ENCODE results near the gene UBE2E2.
"Not testable (repeated sequence)": the region's sequence is repeated elsewhere in the genome, so short reads cannot be mapped to it uniquely, and the experiment has no call there.

Gene UBE2E2

DNA sequence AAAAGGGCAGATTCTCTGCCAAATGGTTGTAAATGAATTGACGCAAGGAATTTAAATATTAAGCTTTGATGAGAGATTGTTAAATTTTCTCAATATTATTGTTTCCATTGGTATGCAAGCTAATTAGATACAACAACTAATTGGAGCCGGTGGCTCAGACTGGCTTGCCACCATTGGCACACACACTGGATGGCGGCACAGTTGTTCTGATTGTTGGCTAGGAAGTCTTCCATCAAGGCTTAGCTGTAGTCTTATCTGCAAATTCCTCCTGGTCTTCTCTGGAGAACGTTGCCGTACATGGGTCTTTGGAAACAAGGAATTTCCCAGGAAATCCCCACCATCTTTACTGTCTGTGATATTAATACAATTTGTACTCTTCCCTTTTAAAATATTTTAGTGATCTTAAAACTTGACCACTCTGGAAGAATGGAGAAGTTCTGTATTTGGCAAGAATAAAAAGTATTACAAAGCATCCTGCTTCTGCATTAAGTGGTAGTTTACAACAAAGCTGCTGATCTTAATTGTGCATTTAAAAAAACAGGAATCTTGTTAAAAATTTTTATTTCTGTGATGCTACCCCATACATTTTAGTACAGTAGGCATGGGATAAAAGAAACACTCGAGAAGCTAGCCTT lies 126.5 kb downstream of the UBE2E2 start:
- DNase-seq (ENCODE audit: low read depth): no peak

DNA sequence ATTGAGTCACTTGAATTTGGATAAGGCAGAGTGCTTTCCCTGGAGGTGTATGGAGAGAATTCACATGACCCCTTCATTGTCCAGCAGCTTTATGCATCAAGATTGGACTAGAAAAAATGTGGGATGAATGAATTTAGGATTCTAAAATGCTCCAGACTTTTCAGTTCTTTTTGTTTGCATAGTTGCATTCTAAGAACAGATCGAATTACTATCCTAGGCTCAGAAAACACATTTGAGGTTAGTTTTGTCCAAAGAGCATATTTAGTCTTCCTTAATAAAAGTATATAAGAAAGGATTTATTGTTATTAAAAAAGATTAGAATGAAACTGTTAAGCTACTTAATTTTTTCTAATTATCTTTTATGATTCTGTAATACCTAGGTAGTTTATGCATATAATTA lies 127.4 kb downstream of the UBE2E2 start:
- DNase-seq (ENCODE audit: low read depth): no peak

DNA sequence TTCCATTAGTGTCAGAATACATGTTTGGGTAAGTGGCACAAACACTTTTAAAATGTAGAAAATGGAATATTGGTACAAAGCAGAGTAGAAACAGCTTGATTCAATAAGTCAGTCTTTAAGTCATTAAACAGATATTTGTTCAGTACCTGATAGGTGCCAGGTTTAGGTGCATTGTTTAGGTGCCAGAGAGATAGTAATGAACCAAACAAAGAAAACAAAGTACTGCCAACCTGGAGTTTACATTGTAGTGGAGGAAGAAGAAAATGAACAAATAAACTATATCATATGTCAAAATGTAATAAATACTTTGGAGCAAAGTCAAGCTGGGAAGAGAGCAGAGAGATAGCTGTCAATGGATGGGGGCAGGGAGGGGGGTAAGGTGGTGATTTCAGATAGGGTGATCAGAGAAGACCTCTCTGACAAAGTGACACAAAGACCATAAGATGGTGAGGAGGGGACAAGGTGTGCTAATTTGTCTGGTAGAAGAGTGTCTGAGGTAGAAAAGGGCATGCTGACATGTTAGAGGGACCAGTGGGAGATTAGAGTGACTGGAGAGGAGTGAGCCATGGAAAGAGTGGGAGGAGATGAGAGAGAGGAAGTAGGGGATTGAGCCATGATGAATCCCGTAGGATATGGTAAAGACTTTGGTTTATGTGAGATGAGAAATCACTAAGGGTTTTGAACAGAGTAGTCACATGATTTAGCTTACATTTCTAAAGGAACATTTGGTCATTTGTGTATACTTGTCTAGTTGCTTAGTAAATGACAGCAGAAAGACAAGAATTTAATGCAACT lies 128.2 kb downstream of the UBE2E2 start:
- DNase-seq (ENCODE audit: low read depth): no peak

DNA sequence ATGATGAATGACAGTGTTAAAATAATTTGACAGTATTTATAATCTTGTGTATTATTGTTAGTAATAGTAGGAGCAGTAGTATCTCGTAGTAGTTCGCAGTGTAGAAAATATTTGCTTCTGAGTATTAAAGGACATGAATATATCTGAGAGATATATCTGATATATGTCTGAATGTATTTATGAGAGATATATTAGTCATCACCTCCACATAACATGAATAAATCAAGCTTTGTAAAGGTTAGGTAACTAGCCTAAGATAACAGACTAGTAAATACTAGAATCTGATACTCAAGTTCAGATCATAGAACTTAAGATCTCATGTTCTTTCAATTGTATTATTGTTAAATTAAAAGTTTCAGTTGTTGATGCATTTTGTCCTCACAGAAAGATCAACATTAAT lies 130.5 kb downstream of the UBE2E2 start:
- no peak for DNase-seq (ENCODE audit: low read depth)

DNA sequence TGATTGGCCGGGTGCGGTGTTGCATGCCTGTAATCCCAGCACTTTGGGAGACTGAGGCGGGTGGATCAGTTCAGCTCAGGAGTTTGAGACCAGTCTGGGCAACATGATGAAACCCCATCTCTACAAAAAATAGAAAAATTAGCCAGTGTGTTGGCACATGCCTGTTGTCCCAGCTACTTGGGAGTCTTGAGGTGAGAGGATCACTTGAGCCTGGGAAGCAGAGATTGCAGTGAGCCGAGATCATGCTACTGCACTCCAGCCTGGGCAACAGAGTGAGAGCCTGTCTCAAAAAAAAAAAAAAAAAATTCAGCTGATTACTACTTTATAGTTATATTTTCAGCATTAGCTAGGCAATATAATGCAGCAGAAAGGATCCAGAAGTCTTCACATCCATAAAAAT lies 133.7 kb downstream of the UBE2E2 start:
- not testable (repeated sequence) for DNase-seq (ENCODE audit: low read depth)

DNA sequence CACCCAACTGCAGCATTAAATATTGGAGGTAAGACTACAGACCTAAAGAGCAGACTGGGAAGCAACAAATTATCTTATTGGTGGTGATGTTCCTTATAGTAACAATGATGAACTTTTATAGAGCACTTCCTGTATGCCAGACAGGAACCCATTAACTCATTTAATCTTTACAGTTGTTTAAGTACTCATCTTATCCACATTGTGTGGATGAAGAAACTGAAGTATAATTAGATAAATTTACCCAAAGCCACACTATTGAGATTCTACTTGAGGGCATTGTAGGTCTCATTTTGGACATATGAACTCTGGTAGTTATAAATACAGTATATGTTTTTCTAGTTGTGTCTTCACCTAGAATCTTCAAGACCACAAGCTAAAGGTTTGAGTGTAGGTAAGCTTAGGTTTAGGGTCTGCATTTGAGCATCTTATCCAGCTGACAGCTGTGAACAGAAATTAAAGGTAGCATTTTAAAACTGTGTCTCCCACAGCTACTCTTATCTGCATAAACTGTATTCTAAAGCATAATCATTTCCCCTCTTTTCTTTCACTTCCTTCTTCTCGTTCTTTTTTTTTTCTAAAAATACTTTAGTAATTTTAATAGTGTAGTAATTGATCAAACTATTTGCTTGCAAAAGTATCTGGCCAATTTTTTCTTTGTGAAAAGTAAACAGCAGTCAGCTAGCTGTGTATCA lies 138.2 kb downstream of the UBE2E2 start:
- DNase-seq (ENCODE audit: low read depth): no peak

DNA sequence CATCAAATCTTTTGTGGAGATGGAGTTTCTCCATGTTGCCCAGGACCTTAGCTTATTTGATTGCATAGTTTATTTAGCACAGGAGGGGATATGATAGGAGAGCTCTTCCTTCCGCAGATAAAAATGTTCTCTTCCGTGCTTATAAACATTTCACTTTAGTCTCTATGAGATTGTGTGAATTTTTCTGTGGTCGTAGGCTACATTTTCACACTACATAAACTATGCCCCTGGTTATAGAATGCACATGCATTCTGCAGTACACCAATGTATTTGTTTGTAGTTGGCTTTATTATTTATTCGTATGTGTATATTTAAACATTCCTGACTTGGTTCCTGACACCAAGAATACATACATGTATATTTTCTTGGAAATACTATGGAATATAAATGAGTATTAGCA lies 139.2 kb downstream of the UBE2E2 start:
- no peak for DNase-seq (ENCODE audit: low read depth)

DNA sequence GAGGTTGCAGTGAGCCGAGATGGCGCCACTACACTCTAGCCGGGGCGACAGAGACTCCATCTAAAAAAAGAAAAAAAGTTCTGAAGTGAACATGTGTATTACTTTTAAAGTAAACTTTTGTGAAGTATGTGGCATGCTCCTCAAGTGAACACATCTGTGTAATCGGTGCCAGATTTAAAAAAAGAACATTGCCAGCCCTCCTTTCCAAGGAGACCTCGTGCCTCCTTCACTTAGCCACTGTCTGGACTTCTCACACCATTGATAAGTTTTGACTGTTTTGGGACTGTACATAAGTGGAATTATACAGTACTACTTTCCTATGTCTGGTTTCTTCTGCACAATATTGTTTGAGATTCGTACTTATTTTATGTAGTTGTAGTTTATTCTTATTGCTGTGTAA lies 140.4 kb downstream of the UBE2E2 start:
- DNase-seq (ENCODE audit: low read depth): no peak

DNA sequence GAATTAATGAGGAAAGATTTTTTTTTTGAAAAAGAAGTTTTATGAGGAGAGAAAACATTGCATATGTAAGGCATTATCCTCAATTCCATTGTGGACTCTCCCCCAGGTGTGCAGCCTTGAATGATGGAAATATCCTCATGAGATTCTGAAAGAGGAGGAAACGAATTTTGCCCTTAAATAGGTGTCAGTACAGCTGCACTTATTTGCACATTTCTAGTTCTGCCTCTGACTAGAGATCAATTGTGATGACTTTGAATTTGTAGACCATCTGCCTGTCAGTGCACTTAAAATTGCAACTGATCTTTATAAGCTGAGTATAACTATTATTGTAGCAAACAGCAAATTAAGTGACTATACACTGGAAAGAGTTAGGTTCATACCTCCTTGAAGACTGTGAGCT lies 141.8 kb downstream of the UBE2E2 start:
- DNase-seq (ENCODE audit: low read depth): no peak

DNA sequence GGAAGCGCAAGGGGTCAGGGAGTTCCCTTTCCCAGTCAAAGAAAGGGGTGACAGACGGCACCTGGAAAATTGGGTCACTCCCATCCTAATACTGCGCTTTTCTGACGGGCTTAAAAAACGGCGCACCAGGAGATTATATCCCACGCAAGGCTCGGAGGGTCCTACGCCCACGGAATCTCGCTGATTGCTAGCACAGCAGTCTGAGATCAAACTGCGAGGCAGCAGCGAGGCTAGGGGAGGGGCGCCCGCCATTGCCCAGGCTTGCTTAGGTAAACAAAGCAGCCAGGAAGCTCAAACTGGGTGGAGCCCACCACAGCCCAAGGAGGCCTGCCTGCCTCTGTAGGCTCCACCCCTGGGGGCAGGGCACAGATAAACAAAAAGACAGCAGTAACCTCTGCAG lies 146.3 kb downstream of the UBE2E2 start:
- not testable (repeated sequence) for DNase-seq (ENCODE audit: low read depth)

DNA sequence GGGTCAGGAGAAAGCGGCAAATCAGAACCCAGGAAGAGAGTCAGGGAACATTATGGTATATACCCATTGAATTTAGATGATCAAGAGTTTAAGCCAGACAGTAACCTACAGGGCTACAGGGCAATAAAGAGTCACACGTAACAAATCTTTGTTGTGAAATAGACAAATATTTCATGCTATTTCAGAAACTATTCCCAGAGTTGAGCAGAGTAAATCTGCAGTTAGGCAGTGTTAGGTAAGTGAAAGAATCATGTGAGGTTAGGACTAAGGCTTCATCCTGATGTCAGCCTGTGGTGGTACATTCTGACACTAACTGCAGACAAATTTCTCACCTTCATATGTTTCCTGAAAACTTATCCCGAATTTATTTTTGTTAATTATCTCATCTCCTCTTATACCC lies 153.0 kb downstream of the UBE2E2 start:
- DNase-seq (ENCODE audit: low read depth): no peak

DNA sequence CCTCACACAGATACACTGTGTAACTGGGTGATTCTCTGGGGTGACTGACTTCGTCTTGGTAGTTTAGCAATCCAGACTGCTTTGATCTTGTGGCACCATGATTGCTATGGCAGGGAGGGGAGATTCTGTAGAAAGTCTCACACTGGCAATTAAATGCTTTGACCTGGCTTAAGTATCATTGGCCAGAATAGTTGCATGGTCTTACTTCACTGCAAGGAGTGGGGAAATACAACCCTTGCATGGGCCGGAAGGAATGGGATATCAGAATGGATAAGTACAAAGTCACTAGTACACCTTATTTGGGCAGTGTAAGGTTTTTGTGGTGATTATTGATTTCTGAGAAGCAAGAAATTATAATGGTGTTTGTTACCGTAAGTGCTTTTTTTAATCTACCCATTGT lies 153.8 kb downstream of the UBE2E2 start:
- no peak for DNase-seq (ENCODE audit: low read depth)

DNA sequence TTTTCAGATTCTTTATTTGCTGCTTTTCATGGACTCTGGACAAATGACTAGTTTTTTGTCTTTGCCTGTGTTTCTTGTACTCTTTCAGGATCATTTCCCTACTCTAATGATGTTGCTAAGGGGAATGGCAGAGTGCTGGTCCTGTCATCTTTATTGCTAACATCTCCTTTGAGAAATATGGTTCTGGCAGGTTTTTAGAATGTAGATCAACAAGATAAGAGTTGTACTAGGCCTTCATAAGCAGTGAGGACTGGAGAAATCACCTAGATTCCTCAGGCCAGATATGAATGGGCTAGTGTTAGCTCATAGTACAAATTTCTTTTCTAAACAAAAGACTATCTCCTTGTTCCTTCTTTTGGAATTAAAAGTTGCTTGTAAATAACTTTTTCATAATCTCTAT lies 156.0 kb downstream of the UBE2E2 start:
- DNase-seq (ENCODE audit: low read depth): no peak

DNA sequence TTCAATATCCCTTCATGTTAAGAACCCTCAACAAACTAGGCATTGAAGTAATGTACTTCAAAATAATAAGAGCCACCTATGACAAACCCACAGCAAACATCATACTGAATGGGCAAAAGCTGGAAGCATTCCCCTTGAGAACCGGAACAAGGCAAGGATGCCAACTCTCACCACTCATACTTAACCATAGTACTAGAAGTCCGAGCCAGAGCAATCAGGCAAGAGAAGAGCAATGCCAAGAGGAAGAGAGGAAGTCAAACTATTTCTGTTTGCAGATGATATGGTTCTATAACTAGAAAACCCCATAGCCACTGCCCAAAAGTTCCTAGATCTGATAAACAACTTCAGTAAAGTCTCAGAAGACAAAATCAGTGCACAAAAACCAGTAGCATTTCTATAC lies 161.9 kb downstream of the UBE2E2 start:
- no peak for DNase-seq (ENCODE audit: low read depth)

DNA sequence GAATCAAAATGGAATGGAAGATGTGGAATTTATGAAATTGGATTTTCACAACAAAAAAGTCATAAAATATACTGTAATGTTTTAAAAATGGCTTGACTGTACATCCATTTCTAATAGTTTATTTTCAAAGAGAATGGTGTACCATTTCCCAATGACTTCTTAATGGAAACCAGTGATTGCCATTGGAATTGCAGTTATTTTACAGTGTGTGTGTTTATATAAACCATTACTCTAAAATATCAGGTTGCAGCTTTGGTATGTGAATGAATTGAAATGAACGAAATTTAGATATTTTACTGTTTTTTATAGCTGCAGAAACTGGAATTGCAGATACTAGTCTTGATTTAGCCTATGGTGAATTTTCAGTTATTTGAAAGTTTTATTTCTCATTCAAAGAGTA lies 165.6 kb downstream of the UBE2E2 start:
- no peak for DNase-seq (ENCODE audit: low read depth)

DNA sequence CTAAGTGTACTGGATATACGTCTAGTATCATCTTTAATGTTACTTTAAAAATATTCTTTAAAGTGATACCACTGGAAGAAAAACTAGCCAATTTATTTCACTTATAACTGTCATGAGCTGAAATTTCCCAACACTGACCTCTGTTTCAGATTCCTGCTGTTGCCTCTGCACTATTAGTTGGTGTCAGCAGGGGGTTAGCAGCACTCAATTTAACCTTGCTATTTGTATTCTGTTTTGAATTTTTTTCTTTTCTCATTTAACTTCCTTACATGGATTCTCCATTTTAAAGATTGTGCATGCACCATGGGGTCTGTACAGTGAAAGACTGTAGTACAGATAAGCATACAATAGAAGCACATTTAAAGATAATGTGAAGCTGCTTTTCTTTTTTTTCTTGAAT lies 169.2 kb downstream of the UBE2E2 start:
- DNase-seq (ENCODE audit: low read depth): no peak

DNA sequence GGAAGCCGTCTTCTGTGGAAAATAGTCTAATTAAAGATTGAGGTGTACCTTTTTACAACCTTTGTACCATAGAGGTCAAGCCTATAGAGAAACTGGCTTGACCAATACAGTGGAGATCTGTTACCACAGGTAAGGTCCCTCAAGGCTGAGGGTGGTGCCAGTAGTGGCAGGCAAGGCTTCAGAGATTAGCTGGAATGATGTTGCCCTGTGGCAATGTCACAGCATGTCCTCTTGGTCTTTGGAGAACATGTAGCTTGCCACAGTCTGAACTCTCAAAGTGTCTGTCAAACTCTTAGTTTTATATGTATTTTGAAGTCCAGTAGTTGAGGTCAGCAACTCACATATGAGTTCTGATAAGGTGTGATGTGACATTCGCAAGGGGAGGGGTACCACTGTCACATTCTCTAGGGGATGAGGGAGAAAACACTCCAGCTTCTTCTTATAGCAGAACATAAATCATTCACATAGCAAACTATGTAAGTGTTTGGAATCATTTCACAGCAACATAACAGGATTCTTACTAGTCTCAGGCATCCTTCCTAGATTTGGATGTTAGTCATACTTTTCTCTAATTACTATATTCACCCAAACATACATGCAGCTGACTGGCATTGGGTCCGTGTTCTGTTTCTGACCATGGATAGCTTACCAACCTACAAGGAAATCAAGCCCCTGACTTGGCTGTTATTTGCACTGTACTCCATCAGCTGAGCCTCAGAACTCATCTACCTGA lies 173.6 kb downstream of the UBE2E2 start:
- DNase-seq (ENCODE audit: low read depth): no peak

DNA sequence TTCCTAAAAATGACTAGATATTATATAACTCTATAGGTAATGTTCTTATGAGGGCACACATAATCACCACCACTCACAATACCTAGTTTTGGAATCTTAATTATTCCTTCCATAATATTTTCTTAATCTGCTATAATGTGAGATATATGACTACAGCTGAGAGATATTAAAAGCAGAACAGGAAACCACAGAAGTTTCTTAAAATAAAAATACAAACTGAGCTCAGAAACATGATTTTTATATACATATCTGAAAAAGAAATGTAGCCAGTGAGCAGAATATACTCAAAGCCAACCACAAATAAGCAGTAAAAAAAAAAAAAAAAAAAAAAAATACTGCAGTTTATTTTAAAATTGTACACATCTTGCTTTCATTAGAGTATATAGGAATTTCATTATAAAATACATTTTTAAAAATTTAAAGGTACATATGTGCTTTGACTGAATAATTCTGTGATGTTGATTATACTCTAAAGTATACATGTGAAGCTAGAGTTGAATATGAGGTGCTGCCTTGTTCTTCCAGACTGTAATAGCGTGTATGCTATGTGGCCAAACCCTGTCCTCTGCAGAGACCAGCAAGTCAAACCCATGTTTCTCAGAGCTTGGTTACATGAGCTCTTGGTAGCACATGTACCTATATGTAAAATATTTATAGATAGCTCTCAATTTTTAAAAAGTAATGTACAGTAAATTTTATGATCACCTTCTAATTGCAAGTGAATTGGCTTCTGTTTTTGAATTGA lies 175.0 kb downstream of the UBE2E2 start:
- DNase-seq (ENCODE audit: low read depth): no peak

DNA sequence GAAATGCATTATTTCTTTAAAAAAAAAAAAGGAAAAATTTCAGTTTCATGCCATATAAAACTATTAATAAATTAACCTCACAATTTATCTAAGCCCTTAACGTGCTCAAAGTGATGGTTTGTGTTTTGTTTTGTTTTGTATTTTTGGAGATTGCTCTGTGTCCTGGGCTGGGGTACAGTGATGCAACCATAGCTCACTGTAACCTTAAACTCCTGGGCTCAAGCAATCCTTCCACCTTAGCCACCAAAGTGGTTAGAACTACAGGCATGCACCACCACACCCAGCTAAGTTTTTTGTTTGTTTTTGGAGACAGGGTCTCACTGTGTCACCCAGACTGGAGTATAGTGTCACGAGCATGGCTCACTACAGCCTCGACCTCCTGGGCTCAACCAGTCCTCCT lies 180.7 kb downstream of the UBE2E2 start:
- DNase-seq (ENCODE audit: low read depth): no peak

DNA sequence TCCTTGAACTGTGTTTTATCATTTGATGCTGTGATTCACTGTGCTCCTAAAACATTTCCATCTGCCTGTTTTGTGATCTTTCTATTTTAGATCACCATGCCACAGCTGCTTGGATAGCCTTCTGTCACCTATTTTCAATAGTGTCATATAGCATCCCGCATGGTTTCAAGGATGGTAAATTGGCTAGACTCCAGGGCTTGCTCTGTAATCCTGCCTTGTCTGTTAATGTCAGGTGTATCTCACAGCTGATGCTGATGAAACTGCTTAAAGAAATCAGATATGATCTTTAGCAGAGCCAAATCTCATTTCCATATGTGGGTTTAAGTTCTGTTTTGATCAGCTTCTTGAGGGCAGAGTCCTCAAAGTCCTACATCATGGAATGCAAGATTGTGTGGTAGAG lies 182.2 kb downstream of the UBE2E2 start:
- DNase-seq (ENCODE audit: low read depth): no peak

DNA sequence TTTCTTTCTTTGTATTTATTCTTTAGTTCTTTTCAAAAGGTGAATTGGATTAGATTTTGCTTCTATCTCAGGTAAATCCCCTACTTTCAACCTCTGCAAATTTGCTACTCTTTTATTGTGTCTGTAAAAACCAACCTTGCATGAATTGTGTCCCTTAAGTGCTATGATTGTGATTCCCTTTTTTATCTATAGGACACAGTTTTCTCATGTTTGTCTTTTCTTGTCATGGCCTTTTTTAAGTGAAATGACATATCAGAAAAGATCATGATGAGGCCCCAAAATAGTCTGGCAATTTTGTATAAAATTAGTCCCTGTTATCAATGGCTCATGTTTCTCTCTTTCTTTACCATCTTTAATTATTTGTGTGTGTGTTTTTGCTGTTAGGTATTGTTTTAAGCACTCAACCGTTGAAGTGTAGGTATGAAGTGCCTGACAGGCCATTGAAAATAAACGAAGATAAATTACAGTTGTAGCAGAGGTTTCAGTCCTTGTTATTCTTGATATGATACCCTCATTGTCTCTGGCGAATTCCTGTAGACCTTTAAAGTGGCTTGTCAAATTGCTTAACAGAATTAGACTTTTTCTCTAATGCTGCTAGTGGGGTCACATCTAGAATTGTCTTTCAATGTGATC lies 184.3 kb downstream of the UBE2E2 start:
- no peak for DNase-seq (ENCODE audit: low read depth)

Measured in stimulated activated CD8-positive, alpha-beta memory T cell treated with anti-CD3 and anti-CD28 coated beads, Interleukin-7, amount 100 ng/mL, for 24 hours (primary cell).